GM12874 (cell line): ENCODE measurements around the gene PA2G4.

Experiments
- CTCF ChIP-seq: IDR thresholded peaks from 2 replicates; pipeline ENCODE4 v1.5.1; 2011; ENCODE audit warnings: low read depth, mild to moderate bottlenecking, control low read depth, low read length, moderate library complexity; ENCODE audit not compliant: insufficient read depth

Gene PA2G4

GRCh38 chr12:56121204-56121870, 17.0 kb downstream of the PA2G4 start:
- TF ChIP-seq CTCF: no peak

GRCh38 chr12:56122637-56123036, 18.3 kb downstream of the PA2G4 start:
- TF ChIP-seq CTCF: no peak

GRCh38 chr12:56124133-56124532, 19.8 kb downstream of the PA2G4 start:
- no peak for TF ChIP-seq CTCF

- TF ChIP-seq CTCF: no peak
These were observed 22.4 kb downstream of the PA2G4 start for GRCh38 chr12:56126732-56127239.

- TF ChIP-seq CTCF: no peak
These were observed 23.1 kb downstream of the PA2G4 start for GRCh38 chr12:56127485-56127887.

GRCh38 chr12:56127888-56128669, 23.7 kb downstream of the PA2G4 start, which contains the start of gene ESYT1:
Gene ESYT1, plus strand, starts transcription at chr12:56128267. Its CDS starts 53 bp downstream, at chr12:56128320.
- TF ChIP-seq CTCF: no peak

GRCh38 chr12:56128670-56129205, 24.4 kb downstream of the PA2G4 start:
- no peak for TF ChIP-seq CTCF
